ENCODE results near the gene GNG10. TPM values are rescaled to one million over a fixed set of nuclear protein-coding genes. Genes with fewer than 3 reads are reported as not detected.

The GNG10 gene
- total and polyA plus RNA-seq, 8 donors = 12.3 to 93.7 (median 55.1) TPM

- Histone ChIP-seq H3K36me3 (no peaks in the 10 kb centered on the region), H3K27ac (no peak overlapping the region), H3K4me1 (no peaks in the 10 kb centered on the region), H3K27me3 (no peaks in the 10 kb centered on the region), H3K9me3 (no peaks in the 10 kb centered on the region), H3K4me3 (no peak overlapping the region)
- intact Hi-C loops (cut with DNase I; ENCODE audit: low total_unique reads) = no loop called here
- TF ChIP-seq POLR2AphosphoS5 (IDR thresholded peaks at IDR 0.05) (no peak), POLR2A (IDR thresholded peaks at IDR 0.05) (no peak), CTCF (IDR thresholded peaks at IDR 0.05) (no peak), EP300 (IDR thresholded peaks at IDR 0.05) (no peak)
- no peak for DNase-seq
Measured at GRCh38 chr9:111696796-111697195, 35.4 kb downstream of the GNG10 start.

DNA sequence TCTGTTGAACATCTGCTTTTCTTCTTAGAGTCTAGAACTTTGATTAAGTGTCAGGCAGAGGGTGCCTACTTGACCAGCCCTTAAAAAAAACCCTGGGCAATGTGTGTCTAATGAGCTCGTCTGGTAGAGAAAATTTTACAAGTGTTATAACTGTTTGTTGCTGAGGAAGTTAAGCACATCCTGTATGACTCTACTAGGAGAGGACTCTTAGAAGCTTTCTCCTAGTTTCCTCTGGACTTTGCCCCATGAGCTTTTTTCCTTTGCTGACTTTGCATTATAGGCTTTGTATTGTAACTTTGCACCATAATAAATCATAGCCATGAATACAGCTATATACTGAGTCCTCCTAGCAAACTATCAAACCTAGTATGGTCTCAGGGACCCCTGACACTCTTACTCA is 39.4 kb downstream of the GNG10 start:
- Histone ChIP-seq H3K27ac (no peak overlapping the region), H3K4me1 (no peaks in the 10 kb centered on the region), H3K4me3 (no peak overlapping the region), H3K9me3 (no peaks in the 10 kb centered on the region), H3K36me3 (no peaks in the 10 kb centered on the region), H3K27me3 (no peaks in the 10 kb centered on the region)
- TF ChIP-seq CTCF (IDR thresholded peaks at IDR 0.05) (no peak), POLR2A (IDR thresholded peaks at IDR 0.05) (no peak), EP300 (IDR thresholded peaks at IDR 0.05) (no peak), POLR2AphosphoS5 (IDR thresholded peaks at IDR 0.05) (no peak)
- DNase-seq = peak in 1 of 2 donors; percentile 52
- 44 to 68% (median 64%) methylated on average over 1 of the region's 1 CpG for WGBS, 5 donors
- intact Hi-C loops (cut with DNase I; ENCODE audit: low total_unique reads) = no loop called here

DNA sequence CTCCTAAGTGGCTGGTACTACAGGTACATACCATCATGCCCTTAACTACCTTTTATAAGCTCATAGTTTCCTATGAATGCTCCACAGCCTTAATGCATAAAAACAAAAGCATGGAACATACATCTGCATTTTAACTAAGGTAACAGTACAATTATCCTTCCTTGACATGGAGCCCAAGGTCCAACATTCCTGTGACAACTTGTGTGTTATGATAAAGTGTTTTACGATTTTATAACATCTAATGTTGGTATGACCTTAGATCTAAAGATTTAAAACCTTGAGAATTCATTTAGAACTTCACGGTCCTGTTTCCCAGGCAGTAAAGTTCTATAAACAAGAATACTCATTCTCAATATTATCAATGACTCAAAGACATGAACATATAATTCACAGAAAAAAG is 43.1 kb downstream of the GNG10 start:
- DNase-seq = no peak
- intact Hi-C loops (cut with DNase I; ENCODE audit: low total_unique reads) = no loop called here
- Histone ChIP-seq H3K36me3 (no peaks in the 10 kb centered on the region), H3K27ac (no peak overlapping the region), H3K4me1 (no peaks in the 10 kb centered on the region), H3K27me3 (no peaks in the 10 kb centered on the region), H3K9me3 (no peaks in the 10 kb centered on the region), H3K4me3 (no peak overlapping the region)
- WGBS, 5 donors = 86 to 96% (median 91%) methylated on average over 2 of the region's 2 CpGs
- TF ChIP-seq EP300 (IDR thresholded peaks at IDR 0.05) (no peak), POLR2A (IDR thresholded peaks at IDR 0.05) (no peak), POLR2AphosphoS5 (IDR thresholded peaks at IDR 0.05) (no peak), CTCF (IDR thresholded peaks at IDR 0.05) (no peak)

- intact Hi-C loops (cut with DNase I; ENCODE audit: low total_unique reads) = no loop called here
- Histone ChIP-seq H3K27ac (no peak overlapping the region), H3K4me1 (peaks cover 0 to under 1% (median 0%) of the 10 kb centered on the region in 4 donors), H3K4me3 (no peak overlapping the region), H3K9me3 (no peaks in the 10 kb centered on the region), H3K27me3 (no peaks in the 10 kb centered on the region), H3K36me3 (no peaks in the 10 kb centered on the region)
- no peak for DNase-seq
- WGBS, 5 donors = 93 to 97% (median 96%) methylated on average over 3 of the region's 3 CpGs
- TF ChIP-seq CTCF (IDR thresholded peaks at IDR 0.05) = no peak
- TF ChIP-seq POLR2AphosphoS5 (IDR thresholded peaks at IDR 0.05) = no peak
- TF ChIP-seq POLR2A (IDR thresholded peaks at IDR 0.05) = no peak
- TF ChIP-seq EP300 (IDR thresholded peaks at IDR 0.05) = no peak
Measured at GRCh38 chr9:111711548-111711947, 50.1 kb downstream of the GNG10 start.
